MCF 10A (cell line): ENCODE data around the gene ARMH4. TPM values are rescaled to one million over a fixed set of nuclear protein-coding genes. Genes with fewer than 3 reads are reported as not detected.

Experiments used
- BruUV-seq: library from RNA; stranded (reverse); fragments of 400-500 nt; replicated peaks from 2 replicates; lab custom pipeline; 2021; lab: Mats Ljungman, UMichigan
- CTCF ChIA-PET: fragments of 300-600 bp; sonication (Branson Sonifier 250); formaldehyde crosslinking; extraction: SDS; loops from one replicate; lab custom pipeline; 2021; ENCODE audit warnings: antibody characterized with exemption, inconsistent platforms; lab: Yijun Ruan, JAX
- POLR2A ChIA-PET: fragments of 300-600, 350-650 bp; sonication (Branson Sonifier 250); formaldehyde crosslinking; extraction: SDS; loops from one replicate; lab custom pipeline; 2020; ENCODE audit warnings: antibody characterized with exemption, inconsistent platforms; lab: Yijun Ruan, JAX
- DNase-seq: peaks from one replicate; pipeline ENCODE4 v3.0.0-alpha.2; 2018; ENCODE audit not compliant: unreplicated experiment
- H3K27ac Mint-ChIP-seq: one replicate; pipeline ENCODE4 v1.8.0; 2022; ENCODE audit warnings: mild to moderate bottlenecking, low read depth, mixed read lengths; ENCODE audit not compliant: unreplicated experiment
- H3K27me3 Mint-ChIP-seq: one replicate; pipeline ENCODE4 v1.8.0; 2022; ENCODE audit warnings: mixed read lengths; ENCODE audit not compliant: insufficient read depth, unreplicated experiment
- H3K36me3 Mint-ChIP-seq: one replicate; pipeline ENCODE4 v1.8.0; 2022; ENCODE audit warnings: mild to moderate bottlenecking, moderate library complexity, mixed read lengths; ENCODE audit not compliant: insufficient read depth, unreplicated experiment
- H3K4me1 Mint-ChIP-seq: one replicate; pipeline ENCODE4 v1.8.0; 2022; ENCODE audit warnings: mixed read lengths; ENCODE audit not compliant: insufficient read depth, unreplicated experiment
- H3K4me3 Mint-ChIP-seq: one replicate; pipeline ENCODE4 v1.8.0; 2022; ENCODE audit warnings: mild to moderate bottlenecking, moderate library complexity, mixed read lengths; ENCODE audit not compliant: unreplicated experiment
- H3K9me3 Mint-ChIP-seq: one replicate; pipeline ENCODE4 v1.8.0; 2022; ENCODE audit warnings: mixed read lengths; ENCODE audit not compliant: unreplicated experiment
- CTCF ChIP-seq: fragments of 200-600 bp; IDR thresholded peaks from one replicate; pipeline ENCODE4 v1.8.0; 2022; ENCODE audit warnings: antibody characterized with exemption, mild to moderate bottlenecking; ENCODE audit not compliant: unreplicated experiment
- intact Hi-C: fragments of 100-400 bp; cut with micrococcal nuclease; formaldehyde crosslinking; loops from 2 replicates; pipeline ENCODE4 v1.14.1; 2022
- total RNA-seq: library from RNA; stranded (reverse); gene quantifications from 2 replicates; pipeline ENCODE4 v1.2.3, GENCODE V29; 2022

Gene ARMH4
- total RNA-seq, 1 experiment from 2014 or later, result not detected

- Mint-ChIP-seq H3K27me3 (no peaks in the 10 kb centered on the region), H3K36me3 (no peaks in the 10 kb centered on the region), H3K27ac (peak overlapping the region; percentile 6), H3K9me3 (no peaks in the 10 kb centered on the region), H3K4me1 (peaks cover 37% of the 10 kb centered on the region), H3K4me3 (no peak overlapping the region)
- CTCF ChIA-PET, result interaction anchor here (1.0 to 1.1 kb wide), 2 partner anchors 23 to 127 kb away, joined by 3 to 4 read pairs; no protein-coding TSS in a partner anchor
- no peak for TF ChIP-seq CTCF
- intact Hi-C loops, result no loop called here
- no peak for DNase-seq
- POLR2A ChIA-PET, result interaction anchor here (0.5 to 1.0 kb wide), 2 partner anchors 12 to 248 kb away, joined by 4 to 5 read pairs; no protein-coding TSS in a partner anchor
- BruUV-seq, result no TSS peak
Measured at GRCh38 chr14:57998766-57999165, 153.2 kb downstream of the ARMH4 start.

- BruUV-seq, result no TSS peak
- intact Hi-C loops, result no loop called here
- no peak for DNase-seq
- Mint-ChIP-seq H3K4me1 (no peaks in the 10 kb centered on the region), H3K27ac (no peak overlapping the region), H3K9me3 (peaks cover 5% of the 10 kb centered on the region), H3K27me3 (no peaks in the 10 kb centered on the region), H3K36me3 (no peaks in the 10 kb centered on the region), H3K4me3 (no peak overlapping the region)
- TF ChIP-seq CTCF, result no peak
- ChIA-PET CTCF (no interaction called here), POLR2A (no interaction called here)
Measured at GRCh38 chr14:57991353-57991752, 160.7 kb downstream of the ARMH4 start.

GRCh38 chr14:57988445-57988844 is 163.6 kb downstream of the ARMH4 start:
- no TSS peak for BruUV-seq
- CTCF ChIA-PET, result interaction anchor here (0.6 to 1.1 kb wide), 2 partner anchors 37 to 42 kb away, joined by 3 read pairs; no protein-coding TSS in a partner anchor
- intact Hi-C loops, result no loop called here
- Mint-ChIP-seq H3K4me3 (no peak overlapping the region), H3K36me3 (no peaks in the 10 kb centered on the region), H3K4me1 (no peaks in the 10 kb centered on the region), H3K9me3 (peaks cover 5% of the 10 kb centered on the region), H3K27me3 (no peaks in the 10 kb centered on the region), H3K27ac (no peak overlapping the region)
- no peak for DNase-seq
- TF ChIP-seq CTCF, result no peak
- POLR2A ChIA-PET, result interaction anchor here (0.6 kb wide), 1 partner anchor 8 kb away, joined by 4 read pairs; no protein-coding TSS in a partner anchor

- H3K27ac Mint-ChIP-seq, result no peak overlapping the region
- no peaks in the 10 kb centered on the region for H3K36me3 Mint-ChIP-seq
- H3K9me3 Mint-ChIP-seq, result peaks cover 5% of the 10 kb centered on the region
- no peaks in the 10 kb centered on the region for H3K4me1 Mint-ChIP-seq
- intact Hi-C loops, result no loop called here
- H3K4me3 Mint-ChIP-seq, result no peak overlapping the region
- ChIA-PET CTCF (interaction anchor here (0.6 to 1.1 kb wide), 2 partner anchors 38 to 41 kb away, joined by 3 read pairs; no protein-coding TSS in a partner anchor), POLR2A (interaction anchor here (0.6 kb wide), 1 partner anchor 8 kb away, joined by 4 read pairs; no protein-coding TSS in a partner anchor)
- no peak for DNase-seq
- no peak for TF ChIP-seq CTCF
- BruUV-seq, result no TSS peak
- H3K27me3 Mint-ChIP-seq, result no peaks in the 10 kb centered on the region
Measured at GRCh38 chr14:57987596-57988300, 164.3 kb downstream of the ARMH4 start.
